H9 (cell line): ENCODE data around the gene RGS9. TPM values are rescaled to one million over a fixed set of nuclear protein-coding genes. Genes with fewer than 3 reads are reported as not detected.

ENCODE experiments used
- DNase-seq: peaks from one replicate; pipeline ENCODE4 v3.0.0-alpha.2; 2017
- H2AFZ ChIP-seq: one replicate; pipeline ENCODE4 v1.6.1; 2013; ENCODE audit warnings: mild to moderate bottlenecking, low read length, control low read depth, moderate library complexity
- H2AK5ac ChIP-seq: 2 replicates; pipeline ENCODE4 v1.6.1; 2013; ENCODE audit warnings: low read length, control low read depth, mixed read lengths; ENCODE audit not compliant: insufficient read length
- H2BK120ac ChIP-seq: one replicate; pipeline ENCODE4 v1.6.1; 2013; ENCODE audit warnings: low read depth, mild to moderate bottlenecking, low read length, control low read depth, inconsistent platforms; ENCODE audit not compliant: poor library complexity, severe bottlenecking
- H2BK12ac ChIP-seq: 2 replicates; pipeline ENCODE4 v1.6.1; 2013; ENCODE audit warnings: low read length, control low read depth, mixed read lengths, low read depth; ENCODE audit not compliant: insufficient read length
- H2BK15ac ChIP-seq: 2 replicates; pipeline ENCODE4 v1.6.1; 2013; ENCODE audit warnings: low read depth, low read length, control low read depth
- H2BK20ac ChIP-seq: one replicate; pipeline ENCODE4 v1.6.1; 2013; ENCODE audit warnings: low read depth, mild to moderate bottlenecking, low read length, control low read depth, inconsistent platforms; ENCODE audit not compliant: poor library complexity, severe bottlenecking
- H2BK5ac ChIP-seq: 2 replicates; pipeline ENCODE4 v1.6.1; 2013; ENCODE audit warnings: low read length, control low read depth, mixed read lengths; ENCODE audit not compliant: insufficient read length
- H3K14ac ChIP-seq: 2 replicates; pipeline ENCODE4 v1.6.1; 2013; ENCODE audit warnings: low read length, control low read depth; ENCODE audit not compliant: insufficient read depth
- H3K18ac ChIP-seq: 2 replicates; pipeline ENCODE4 v1.6.1; 2013; ENCODE audit warnings: low read depth, mild to moderate bottlenecking, mixed read lengths, low read length, control low read depth; ENCODE audit not compliant: insufficient read length
- H3K23ac ChIP-seq: 2 replicates; pipeline ENCODE4 v1.6.1; 2013; ENCODE audit warnings: low read length, control low read depth, mixed read lengths, low read depth; ENCODE audit not compliant: insufficient read length
- H3K23me2 ChIP-seq: 2 replicates; pipeline ENCODE4 v1.6.1; 2013; ENCODE audit warnings: low read depth, mild to moderate bottlenecking, mixed read lengths, low read length, control low read depth; ENCODE audit not compliant: insufficient read length, poor library complexity, severe bottlenecking
- H3K27ac ChIP-seq: 2 replicates; pipeline ENCODE4 v1.5.1; 2013; ENCODE audit warnings: low read length, control low read depth, mixed read lengths, low read depth; ENCODE audit not compliant: insufficient read length
- H3K27me3 ChIP-seq: 2 replicates; pipeline ENCODE4 v1.6.1; 2013; ENCODE audit warnings: low read length, control low read depth, inconsistent platforms; ENCODE audit not compliant: insufficient read depth
- H3K4ac ChIP-seq: 2 replicates; pipeline ENCODE4 v1.6.1; 2013; ENCODE audit warnings: low read depth, mild to moderate bottlenecking, control low read depth, inconsistent platforms, low read length, moderate library complexity
- H3K4me1 ChIP-seq: 2 replicates; pipeline ENCODE4 v1.6.1; 2013; ENCODE audit warnings: low read length, control low read depth, inconsistent platforms; ENCODE audit not compliant: insufficient read depth
- H3K4me2 ChIP-seq: 2 replicates; pipeline ENCODE4 v1.6.1; 2013; ENCODE audit warnings: low read length, control low read depth, mixed read lengths; ENCODE audit not compliant: insufficient read length, insufficient read depth
- H3K56ac ChIP-seq: 2 replicates; pipeline ENCODE4 v1.6.1; 2013; ENCODE audit warnings: low read depth, mild to moderate bottlenecking, mixed read lengths, low read length, control low read depth; ENCODE audit not compliant: insufficient read length
- H3K79me1 ChIP-seq: 2 replicates; pipeline ENCODE4 v1.6.1; 2013; ENCODE audit warnings: low read depth, mild to moderate bottlenecking, moderate library complexity, low read length, control low read depth, inconsistent platforms; ENCODE audit not compliant: insufficient read depth, poor library complexity, severe bottlenecking
- H3K79me2 ChIP-seq: 2 replicates; pipeline ENCODE4 v1.6.1; 2013; ENCODE audit warnings: low read length, control low read depth, inconsistent platforms; ENCODE audit not compliant: insufficient read depth
- H3K9ac ChIP-seq: 2 replicates; pipeline ENCODE4 v1.6.1; 2013; ENCODE audit warnings: low read length, control low read depth, mixed read lengths; ENCODE audit not compliant: insufficient read length; ENCODE audit errors: extremely low read depth
- H3K9me3 ChIP-seq: one replicate; pipeline ENCODE4 v1.6.1; 2013; ENCODE audit warnings: low read depth, low read length, inconsistent platforms; ENCODE audit not compliant: control insufficient read depth
- H3T11ph ChIP-seq: one replicate; pipeline ENCODE4 v1.6.1; 2013; ENCODE audit warnings: mild to moderate bottlenecking, low read length, control low read depth, inconsistent platforms
- H4K20me1 ChIP-seq: one replicate; pipeline ENCODE4 v1.6.1; 2013; ENCODE audit not compliant: control insufficient read depth, insufficient read length, insufficient read depth
- H4K5ac ChIP-seq: 2 replicates; pipeline ENCODE4 v1.6.1; 2013; ENCODE audit warnings: low read depth, mild to moderate bottlenecking, mixed read lengths, low read length, control low read depth; ENCODE audit not compliant: insufficient read length
- H4K8ac ChIP-seq: replicated peaks from 2 replicates; pipeline ENCODE4 v1.6.1; 2013; ENCODE audit warnings: low read length, control low read depth, mixed read lengths, low read depth; ENCODE audit not compliant: insufficient read length
- H4K91ac ChIP-seq: 2 replicates; pipeline ENCODE4 v1.6.1; 2013; ENCODE audit warnings: low read depth, mild to moderate bottlenecking, moderate library complexity, mixed read lengths, low read length, control low read depth; ENCODE audit not compliant: insufficient read length
- H3K27ac Mint-ChIP-seq, 3 experiments: 2 replicates in 2 of 3; 3 replicates in 1 of 3; pipeline ENCODE4 v1.8.0; 2020 to 2021; ENCODE audit warnings: mixed read lengths in 3 of 3, mild to moderate bottlenecking in 1 of 3, moderate library complexity in 1 of 3
- H3K27me3 Mint-ChIP-seq: 2 replicates; pipeline ENCODE4 v1.8.0; 2021; ENCODE audit warnings: low read depth, mild to moderate bottlenecking, moderate library complexity, mixed read lengths
- H3K36me3 Mint-ChIP-seq, 3 experiments: 2 replicates in 2 of 3; 3 replicates in 1 of 3; pipeline ENCODE4 v1.8.0; 2020 to 2021; ENCODE audit warnings: low read depth in 3 of 3, mixed read lengths in 3 of 3; ENCODE audit not compliant: insufficient read depth in 1 of 3
- H3K4me1 Mint-ChIP-seq, 2 experiments: 2 replicates each; pipeline ENCODE4 v1.8.0; 2020; ENCODE audit warnings: mixed read lengths in 2 of 2
- H3K4me3 Mint-ChIP-seq, 2 experiments: 2 replicates in 1 of 2; 3 replicates in 1 of 2; pipeline ENCODE4 v1.8.0; 2020 to 2021; ENCODE audit warnings: mild to moderate bottlenecking in 2 of 2, mixed read lengths in 2 of 2, moderate library complexity in 1 of 2
- H3K9me3 Mint-ChIP-seq, 2 experiments: 2 replicates in 1 of 2; 3 replicates in 1 of 2; pipeline ENCODE4 v1.8.0; 2020; ENCODE audit warnings: mild to moderate bottlenecking in 2 of 2, mixed read lengths in 2 of 2, moderate library complexity in 1 of 2
- WGBS: extraction: QIAGEN DNeasy Blood & Tissue Kit; methylation state at CpG from one replicate; pipeline ENCODE4 v1.1.7; 2013; ENCODE audit warnings: missing lambda C conversion rate, low lambda C conversion rate, mixed read lengths; ENCODE audit not compliant: insufficient read length; ENCODE audit errors: extremely low coverage; 5-methylcytosine and 5-hydroxymethylcytosine counted together
- total RNA-seq: library from RNA; stranded (reverse); gene quantifications from 2 replicates; pipeline ENCODE4 v1.2.1, GENCODE V29; 2021
- TF ChIP-seq, protein P1 (sequence below): fragments of 200-600 bp; sonication (generic); conservative IDR thresholded peaks from 3 replicates; pipeline ENCODE4 v1.8.0; 2021; ENCODE audit warnings: antibody characterized with exemption, mild to moderate bottlenecking

Gene RGS9
- total RNA-seq, 1 experiment from 2014 or later, result 12.0 TPM

- H3K9me3 Mint-ChIP-seq, result peaks cover 0 to 4% of the 10 kb centered on the region in 2 experiments; a peak in 2 of 5 replicates
- WGBS, result no CpG with 5 or more reads among the region's 1 CpG
These were observed 117.0 kb downstream of the RGS9 start for GRCh38 chr17:65254166-65254565.

More at GRCh38 chr17:65254166-65254565, 117.0 kb downstream of the RGS9 start:
- Histone ChIP-seq H2BK5ac (no peak overlapping the region), H4K8ac (no peak overlapping the region), H3K79me2 (no peaks in the 10 kb centered on the region), H3K18ac (no peak overlapping the region), H3K14ac (no peak overlapping the region), H2BK15ac (no peak overlapping the region), H3K9me3 (no peaks in the 10 kb centered on the region), H2BK12ac (no peak overlapping the region), H2AFZ (no peak overlapping the region), H3K79me1 (no peaks in the 10 kb centered on the region), H3K4me2 (no peak overlapping the region), H3K56ac (no peak overlapping the region), H3K23me2 (no peaks in the 10 kb centered on the region), H4K5ac (no peak overlapping the region), H2BK120ac (no peak overlapping the region), H3T11ph (no peak overlapping the region), H3K4me1 (no peaks in the 10 kb centered on the region), H3K27me3 (no peaks in the 10 kb centered on the region), H3K4ac (no peak overlapping the region), H4K91ac (no peak overlapping the region), H2BK20ac (no peak overlapping the region), H2AK5ac (no peak overlapping the region), H3K23ac (no peak overlapping the region), H3K27ac (no peak overlapping the region), H4K20me1 (no peaks in the 10 kb centered on the region), H3K9ac (no peak overlapping the region)
- TF ChIP-seq, protein P1, sequence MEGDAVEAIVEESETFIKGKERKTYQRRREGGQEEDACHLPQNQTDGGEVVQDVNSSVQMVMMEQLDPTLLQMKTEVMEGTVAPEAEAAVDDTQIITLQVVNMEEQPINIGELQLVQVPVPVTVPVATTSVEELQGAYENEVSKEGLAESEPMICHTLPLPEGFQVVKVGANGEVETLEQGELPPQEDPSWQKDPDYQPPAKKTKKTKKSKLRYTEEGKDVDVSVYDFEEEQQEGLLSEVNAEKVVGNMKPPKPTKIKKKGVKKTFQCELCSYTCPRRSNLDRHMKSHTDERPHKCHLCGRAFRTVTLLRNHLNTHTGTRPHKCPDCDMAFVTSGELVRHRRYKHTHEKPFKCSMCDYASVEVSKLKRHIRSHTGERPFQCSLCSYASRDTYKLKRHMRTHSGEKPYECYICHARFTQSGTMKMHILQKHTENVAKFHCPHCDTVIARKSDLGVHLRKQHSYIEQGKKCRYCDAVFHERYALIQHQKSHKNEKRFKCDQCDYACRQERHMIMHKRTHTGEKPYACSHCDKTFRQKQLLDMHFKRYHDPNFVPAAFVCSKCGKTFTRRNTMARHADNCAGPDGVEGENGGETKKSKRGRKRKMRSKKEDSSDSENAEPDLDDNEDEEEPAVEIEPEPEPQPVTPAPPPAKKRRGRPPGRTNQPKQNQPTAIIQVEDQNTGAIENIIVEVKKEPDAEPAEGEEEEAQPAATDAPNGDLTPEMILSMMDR, result no peak
- H3K4me1 Mint-ChIP-seq, result no peaks in the 10 kb centered on the region
- H3K36me3 Mint-ChIP-seq, result no peaks in the 10 kb centered on the region
- DNase-seq, result no peak
- no peak overlapping the region for H3K27ac Mint-ChIP-seq
- H3K4me3 Mint-ChIP-seq, result no peak overlapping the region
- H3K27me3 Mint-ChIP-seq, result peaks cover 2% of the 10 kb centered on the region
